ENCODE data around the gene RGS3. TPM values are rescaled to one million over a fixed set of nuclear protein-coding genes. Genes with fewer than 3 reads are reported as not detected.

RGS3 gene
- total RNA-seq, 4 donors from 2014 or later: 43.0 to 66.2 (median 55.6) TPM

DNA sequence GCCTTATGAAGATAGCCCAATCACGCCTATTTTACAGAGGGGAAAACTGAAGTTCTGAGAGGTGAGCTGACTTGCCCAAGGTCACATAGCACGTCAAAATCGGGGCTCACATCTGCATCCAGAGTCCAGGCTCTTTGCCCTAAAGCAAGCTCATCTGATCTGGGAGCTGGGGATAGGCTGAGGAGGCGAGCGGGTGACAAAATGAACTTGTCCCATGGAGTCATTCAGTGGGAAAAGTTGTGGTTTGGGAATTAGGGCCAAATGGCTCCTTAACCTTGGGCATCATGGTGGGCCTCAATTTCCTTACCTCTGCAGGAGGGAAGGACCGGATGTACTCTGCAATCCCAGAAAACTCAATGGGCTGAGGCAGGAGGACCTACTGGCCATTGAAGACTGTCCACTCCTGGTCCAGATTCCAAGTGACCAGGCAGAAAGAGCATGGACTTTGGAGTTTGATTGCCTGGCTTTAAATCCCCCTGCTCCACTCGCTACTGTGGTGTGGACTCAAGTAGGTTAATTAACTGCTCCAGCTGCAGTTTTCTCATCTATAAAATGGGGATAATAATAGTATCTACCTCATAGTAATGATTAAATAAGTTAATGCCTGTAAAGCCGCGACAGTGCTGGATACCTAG, 160.4 kb downstream of the RGS3 start:
- WGBS, 2 donors: 93 to 97% methylated on average over 9 of the region's 9 CpGs
- Histone ChIP-seq H3K27me3 (no peaks in the 10 kb centered on the region), H3K4me3 (replicated peaks in 1 of 3) (no peak overlapping the region), H3K36me3 (no peaks in the 10 kb centered on the region), H3K27ac (no peak overlapping the region), H3K9me3 (no peaks in the 10 kb centered on the region), H3K4me1 (peaks cover 23 to 36% of the 10 kb centered on the region in 2 donors)
- intact Hi-C loops (cut with DNase I): no loop called here
- DNase-seq: no peak
- TF ChIP-seq, protein P1, sequence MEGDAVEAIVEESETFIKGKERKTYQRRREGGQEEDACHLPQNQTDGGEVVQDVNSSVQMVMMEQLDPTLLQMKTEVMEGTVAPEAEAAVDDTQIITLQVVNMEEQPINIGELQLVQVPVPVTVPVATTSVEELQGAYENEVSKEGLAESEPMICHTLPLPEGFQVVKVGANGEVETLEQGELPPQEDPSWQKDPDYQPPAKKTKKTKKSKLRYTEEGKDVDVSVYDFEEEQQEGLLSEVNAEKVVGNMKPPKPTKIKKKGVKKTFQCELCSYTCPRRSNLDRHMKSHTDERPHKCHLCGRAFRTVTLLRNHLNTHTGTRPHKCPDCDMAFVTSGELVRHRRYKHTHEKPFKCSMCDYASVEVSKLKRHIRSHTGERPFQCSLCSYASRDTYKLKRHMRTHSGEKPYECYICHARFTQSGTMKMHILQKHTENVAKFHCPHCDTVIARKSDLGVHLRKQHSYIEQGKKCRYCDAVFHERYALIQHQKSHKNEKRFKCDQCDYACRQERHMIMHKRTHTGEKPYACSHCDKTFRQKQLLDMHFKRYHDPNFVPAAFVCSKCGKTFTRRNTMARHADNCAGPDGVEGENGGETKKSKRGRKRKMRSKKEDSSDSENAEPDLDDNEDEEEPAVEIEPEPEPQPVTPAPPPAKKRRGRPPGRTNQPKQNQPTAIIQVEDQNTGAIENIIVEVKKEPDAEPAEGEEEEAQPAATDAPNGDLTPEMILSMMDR (IDR thresholded peaks at IDR 0.05): no peak
- TF ChIP-seq POLR2A (IDR thresholded peaks at IDR 0.05): no peak

DNA sequence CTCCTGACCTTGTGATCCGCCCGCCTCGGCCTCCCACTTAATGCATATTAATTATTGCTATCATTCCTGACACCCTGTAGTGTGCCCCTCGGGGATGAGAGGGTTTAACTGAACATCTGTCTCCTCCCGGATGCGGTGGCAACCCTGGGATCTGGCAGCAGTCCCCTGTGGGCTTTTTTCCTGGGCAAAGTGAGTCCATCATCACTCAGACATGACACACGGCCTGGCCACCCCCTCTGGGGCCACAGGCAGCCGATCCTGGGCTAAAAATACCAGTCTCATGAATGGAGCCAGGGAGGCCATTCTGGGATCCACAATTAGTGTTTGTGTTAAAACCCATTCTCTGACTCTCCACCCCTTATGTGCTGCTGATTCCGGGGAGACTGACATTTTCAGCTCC, 161.2 kb downstream of the RGS3 start:
- TF ChIP-seq POLR2A (IDR thresholded peaks at IDR 0.05): no peak
- TF ChIP-seq, protein P1 (IDR thresholded peaks at IDR 0.05): no peak
- Histone ChIP-seq H3K27ac (no peak overlapping the region), H3K4me1 (peaks cover 20 to 33% of the 10 kb centered on the region in 2 donors), H3K27me3 (no peaks in the 10 kb centered on the region), H3K9me3 (no peaks in the 10 kb centered on the region), H3K4me3 (replicated peaks in 1 of 3) (no peak overlapping the region), H3K36me3 (no peaks in the 10 kb centered on the region)
- intact Hi-C loops (cut with DNase I): no loop called here
- 68 to 92% methylated on average over 9 of the region's 9 CpGs for WGBS, 2 donors
- DNase-seq: no peak

DNA sequence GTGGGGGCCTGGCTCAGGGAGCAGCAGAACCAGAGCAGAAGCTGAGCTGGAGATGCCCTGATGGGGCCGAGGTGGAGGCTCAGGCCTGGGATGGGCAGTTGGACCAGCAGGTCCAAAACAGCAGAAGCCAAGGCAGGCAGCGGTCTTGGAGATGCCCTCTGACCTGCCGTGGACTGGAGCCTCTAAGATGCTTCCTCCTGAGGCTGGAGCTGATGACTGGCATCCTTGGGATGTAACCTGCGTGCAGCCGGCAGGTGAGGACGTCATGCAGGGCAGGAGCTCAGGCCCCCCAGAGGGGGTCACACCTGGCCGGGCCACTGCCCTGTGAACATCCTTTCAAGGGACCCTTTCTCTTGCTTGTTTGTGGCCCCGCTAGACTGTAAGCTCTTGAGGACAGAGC, 162.0 kb downstream of the RGS3 start:
- H3K4me1 ChIP-seq: peaks cover 12 to 25% of the 10 kb centered on the region in 2 donors
- no peak for DNase-seq
- H3K9me3 ChIP-seq: no peaks in the 10 kb centered on the region
- intact Hi-C loops (cut with DNase I): no loop called here
- H3K27ac ChIP-seq: no peak overlapping the region
- no peaks in the 10 kb centered on the region for H3K36me3 ChIP-seq
- no peak overlapping the region for H3K4me3 ChIP-seq (replicated peaks in 1 of 3)
- no peaks in the 10 kb centered on the region for H3K27me3 ChIP-seq
- 91 to 98% methylated on average over 6 to 7 of the region's 8 CpGs for WGBS, 2 donors
- TF ChIP-seq POLR2A (IDR thresholded peaks at IDR 0.05): no peak
- TF ChIP-seq, protein P1 (IDR thresholded peaks at IDR 0.05): no peak

DNA sequence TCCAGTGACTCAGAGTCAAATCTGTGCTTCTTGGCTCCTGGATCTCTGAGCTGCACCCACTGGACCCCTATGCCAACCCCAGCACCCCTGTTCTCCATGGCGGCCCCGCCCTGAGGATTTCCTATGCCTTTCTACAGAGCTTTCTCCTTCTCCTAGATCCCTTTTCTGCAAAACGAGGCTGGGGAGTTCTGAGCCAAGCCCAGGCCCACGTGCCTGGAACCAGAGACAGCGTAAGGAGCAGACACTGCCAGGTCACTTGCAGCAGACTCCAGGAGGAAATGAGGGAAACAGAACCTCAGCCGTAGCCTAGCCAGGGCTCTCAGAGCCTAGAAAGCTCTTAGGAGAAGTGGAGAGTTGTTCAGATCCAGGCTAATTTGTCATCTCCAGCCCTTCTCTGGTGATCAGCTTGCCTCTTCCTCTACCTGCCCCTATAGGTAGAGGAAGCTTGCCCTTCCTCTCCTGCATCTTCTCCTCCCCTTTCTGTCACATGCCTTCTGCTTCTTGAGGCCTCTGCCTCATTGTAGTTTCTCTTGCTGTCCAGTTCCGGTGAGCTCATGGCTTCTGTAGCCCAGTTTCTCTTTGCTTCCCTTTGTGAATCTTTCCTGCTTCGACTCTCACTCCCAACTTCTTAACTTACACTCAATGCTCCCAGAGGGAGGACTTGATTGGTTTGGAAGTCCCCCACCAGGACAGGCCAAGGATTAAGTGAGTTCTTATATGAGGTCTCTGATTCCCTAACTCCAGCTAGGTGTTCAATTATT, 163.4 kb downstream of the RGS3 start:
- no peaks in the 10 kb centered on the region for H3K9me3 ChIP-seq
- H3K4me1 ChIP-seq: peaks cover 2 to 11% of the 10 kb centered on the region in 2 donors
- peak in 1 of 2 donors; percentile 42 for DNase-seq
- H3K27me3 ChIP-seq: no peaks in the 10 kb centered on the region
- H3K36me3 ChIP-seq: no peaks in the 10 kb centered on the region
- no peak overlapping the region for H3K4me3 ChIP-seq (replicated peaks in 1 of 3)
- WGBS, 2 donors: 74 to 76% methylated on average over 8 of the region's 8 CpGs
- TF ChIP-seq POLR2A (IDR thresholded peaks at IDR 0.05): no peak
- TF ChIP-seq, protein P1 (IDR thresholded peaks at IDR 0.05): no peak
- H3K27ac ChIP-seq: no peak overlapping the region
- intact Hi-C loops (cut with DNase I): no loop called here

DNA sequence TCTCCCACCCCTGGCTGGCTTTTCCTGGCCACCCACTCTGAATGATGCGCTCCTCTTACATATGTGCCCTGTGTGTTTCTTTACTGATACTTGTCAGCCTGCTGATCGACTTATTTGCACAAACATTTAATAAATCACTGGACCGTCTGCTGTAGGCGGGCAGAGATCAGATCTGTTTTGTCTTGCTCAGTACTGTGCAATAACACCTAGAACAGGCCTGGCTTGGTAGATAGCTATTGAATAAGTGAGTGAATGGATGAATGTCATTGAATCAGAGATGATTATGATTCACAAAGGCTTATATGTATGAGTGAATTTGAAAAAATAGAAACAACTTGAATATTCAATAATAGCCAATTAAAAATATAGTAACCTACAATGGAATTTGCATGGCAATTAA, 165.1 kb downstream of the RGS3 start:
- H3K4me1 ChIP-seq: no peaks in the 10 kb centered on the region
- H3K4me3 ChIP-seq (replicated peaks in 1 of 3): no peak overlapping the region
- WGBS, 2 donors: 89 to 92% methylated on average over 4 of the region's 4 CpGs
- DNase-seq: no peak
- intact Hi-C loops (cut with DNase I): no loop called here
- TF ChIP-seq POLR2A (IDR thresholded peaks at IDR 0.05): no peak
- TF ChIP-seq, protein P1 (IDR thresholded peaks at IDR 0.05): no peak
- H3K9me3 ChIP-seq: no peaks in the 10 kb centered on the region
- no peaks in the 10 kb centered on the region for H3K36me3 ChIP-seq
- no peak overlapping the region for H3K27ac ChIP-seq
- H3K27me3 ChIP-seq: no peaks in the 10 kb centered on the region

All from thyroid gland (tissue), 4 donors.